Right lobe of liver (tissue), 4 donors: ENCODE measurements around the gene PCDHB6.

Experiments
- CTCF ChIP-seq, 4 donors: fragments of 200-600 bp in 3 of 4; fragments of 450-650 bp in 1 of 4; IDR thresholded peaks; one replicate each; pipeline versions ENCODE4 v1.5.1 to v1.8.0; 2016 to 2022; ENCODE audit warnings: antibody characterized with exemption in 4 of 4, mild to moderate bottlenecking in 2 of 4
- POLR2A ChIP-seq: fragments of 450-650 bp; IDR thresholded peaks from one replicate; pipeline ENCODE4 v1.6.1; 2017; ENCODE audit warnings: antibody characterized with exemption, mild to moderate bottlenecking
- donor health status: DM: no; HTN: no; CAD: no.
- donor health status: DM: no; HTN: no; CAD: no.
- donor health status: DM: no; HTN: yes; CAD: no.

- TF ChIP-seq CTCF (IDR thresholded peaks at IDR 0.05) (no peak), POLR2A (no peak)
Observed at GRCh38 chr5:141196363-141196762, 46.5 kb downstream of the PCDHB6 start.
